NCI-H2227 (cell line): Measurements from ENCODE around the gene TSPAN14.

ENCODE experiments used
- DNase-seq: peaks from one replicate; lab custom pipeline; 2025; ENCODE audit not compliant: unreplicated experiment; lab: John Stamatoyannopoulos, UW

TSPAN14 gene

DNA sequence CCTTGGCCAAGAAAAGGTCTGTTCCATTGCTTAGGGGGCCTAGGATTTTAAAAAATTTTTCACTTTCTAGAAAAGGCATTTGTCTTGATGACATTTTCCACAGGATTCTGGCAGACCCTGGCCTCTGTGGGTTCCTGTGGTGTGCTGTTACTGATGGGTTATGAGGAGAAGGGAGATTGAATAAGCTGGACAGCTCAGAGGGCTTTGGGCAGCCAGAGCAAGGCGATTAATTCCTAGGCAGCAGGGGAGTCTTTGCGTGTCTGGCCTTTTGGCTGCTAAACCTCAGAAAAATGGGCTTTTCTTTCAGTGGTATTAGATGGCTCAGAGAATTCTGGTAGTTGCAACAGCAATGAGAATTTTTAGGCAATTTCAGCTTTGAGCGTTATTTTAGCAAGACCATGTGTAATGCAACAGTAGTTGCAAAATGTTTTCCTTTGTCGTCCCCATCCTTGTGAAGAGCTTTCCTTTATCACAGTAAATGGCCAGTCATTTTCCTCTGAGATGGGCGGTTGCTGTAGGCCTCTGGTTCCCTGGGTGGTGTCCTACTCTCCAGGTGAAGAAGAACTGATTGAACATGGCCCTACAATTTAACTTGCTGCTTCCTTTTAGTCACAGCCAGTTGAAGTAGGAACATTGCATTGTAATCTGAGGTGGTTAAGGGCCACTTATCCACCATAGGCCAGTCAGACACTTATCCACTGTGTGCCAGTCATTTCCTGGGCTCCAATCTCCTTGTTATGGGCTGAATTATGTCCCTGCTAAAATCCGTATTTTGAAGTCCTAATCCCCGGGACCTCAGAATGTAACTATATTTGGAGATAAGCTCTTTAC is 126.7 kb downstream of the TSPAN14 start:
- no peak for DNase-seq

DNA sequence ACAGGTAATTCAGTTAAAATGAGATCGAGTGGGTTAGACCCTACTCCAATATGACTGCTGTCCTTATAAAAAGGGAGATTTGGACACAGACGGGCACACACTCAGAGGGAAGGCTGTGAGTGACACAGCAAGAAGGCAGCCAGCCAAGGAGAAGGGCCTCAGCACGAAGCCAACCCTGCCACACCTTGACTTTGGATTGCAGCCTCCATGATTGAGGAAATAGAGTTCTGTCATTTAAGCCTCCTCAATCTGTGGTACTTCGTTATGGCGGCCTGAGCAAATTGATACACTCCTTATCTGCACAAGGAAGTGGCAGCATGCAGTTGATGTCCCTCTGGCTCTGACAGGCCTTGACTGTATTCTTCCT is 127.3 kb downstream of the TSPAN14 start:
- no peak for DNase-seq

DNA sequence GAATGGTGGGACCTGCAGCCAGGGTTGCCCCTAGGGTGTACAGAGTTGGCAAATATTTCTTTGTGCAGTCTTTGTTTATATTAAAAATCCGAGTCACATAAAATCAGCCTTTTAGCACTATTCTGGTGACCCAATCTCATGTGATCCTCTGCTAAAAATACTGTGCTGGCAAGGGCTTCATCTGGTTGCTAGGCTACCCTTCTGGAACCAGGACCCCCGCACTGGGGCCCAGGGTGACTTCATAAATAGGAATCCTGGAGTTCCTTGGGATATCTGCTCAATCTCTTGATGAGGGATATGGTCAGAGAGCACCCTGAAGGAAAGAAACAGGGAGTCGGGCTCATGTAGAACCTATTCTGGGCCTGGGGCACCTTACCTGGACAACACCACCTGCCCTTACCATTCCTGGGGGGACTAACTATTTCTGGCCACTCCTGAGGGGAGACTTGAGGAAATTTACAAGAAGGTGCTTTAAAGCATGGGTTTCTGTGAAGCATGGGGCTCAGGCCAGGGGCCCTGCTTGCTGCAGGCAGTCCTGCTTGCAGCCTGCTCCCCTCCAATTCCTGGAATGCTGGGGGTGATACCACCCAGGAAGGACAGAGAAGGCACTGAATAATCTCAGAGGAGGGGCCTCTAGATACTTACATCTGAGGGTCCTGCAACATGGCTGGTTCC is 128.3 kb downstream of the TSPAN14 start:
- DNase-seq: no peak
